Body of pancreas (tissue), 4 donors: Measurements from ENCODE around the gene TTC13.

Source experiments
- CTCF ChIP-seq, 7 experiments: fragments of 450-650 bp in 4 of 7; fragments of 200-600 bp in 3 of 7; sonication (generic) in 3 of 7; IDR thresholded peaks; one replicate each; pipeline ENCODE4 v1.5.1; 2016 to 2019; ENCODE audit warnings: antibody characterized with exemption in 7 of 7
- POLR2A ChIP-seq, 3 donors: fragments of 450-650 bp; IDR thresholded peaks; one replicate each; pipeline ENCODE4 v1.6.1; 2016; ENCODE audit warnings: antibody characterized with exemption in 3 of 3, mild to moderate bottlenecking in 2 of 3

- no peak for TF ChIP-seq POLR2A (IDR thresholded peaks at IDR 0.05)
- no peak for TF ChIP-seq CTCF (IDR thresholded peaks at IDR 0.05)
Measured at GRCh38 chr1:230883967-230884366, 94.7 kb downstream of the TTC13 start.
